Pancreas (tissue), 10 donors: ENCODE data around the gene MBIP. TPM values are rescaled to one million over a fixed set of nuclear protein-coding genes. Genes with fewer than 3 reads are reported as not detected.
A peak's percentile ranks its signal among the peaks of the same experiment; 100 is the strongest.

ENCODE experiments used
- ATAC-seq, 4 donors: fragments of 200-7000 bp; cut with Tn5 transposase; one replicate each; pipeline versions ENCODE4 v1.8.0 to v1.9.1; 2020; ENCODE audit warnings: mild to moderate bottlenecking in 4 of 4, moderate library complexity in 4 of 4
- DNase-seq, 6 donors: peaks; one replicate each; pipeline ENCODE4 v3.0.0-alpha.2; 2020
- FAIRE-seq: peaks from 2 replicates; lab custom pipeline; 2012; peaks lifted over from hg19 to GRCh38; lab: Jason Lieb, UNC
- H3K27ac ChIP-seq, 4 donors: fragments of 200-600 bp; sonication (generic); 1 replicate in 3 of 4; 2 replicates in 1 of 4; pipeline versions ENCODE4 v1.5.0 to v1.8.0; 2020
- H3K27me3 ChIP-seq, 4 donors: fragments of 200-600 bp; one replicate each; pipeline ENCODE4 v1.8.0; 2021
- H3K36me3 ChIP-seq, 3 donors: fragments of 200-600 bp; sonication (generic) in 1 of 3; one replicate each; pipeline versions ENCODE4 v1.5.0 to v1.8.0; 2020 to 2021
- H3K4me1 ChIP-seq, 3 donors: fragments of 200-600 bp; one replicate each; pipeline ENCODE4 v1.8.0; 2021
- H3K4me3 ChIP-seq, 4 donors: fragments of 200-600 bp; sonication (generic) in 2 of 4; one replicate each; pipeline versions ENCODE4 v1.5.0 to v1.8.0; 2020 to 2021
- H3K9me3 ChIP-seq, 4 donors: fragments of 200-600 bp; one replicate each; pipeline ENCODE4 v1.8.0; 2021
- WGBS, 2 donors: extraction: QIAGEN DNeasy Blood & Tissue Kit; methylation state at CpG; one replicate each; pipeline ENCODE4 v1.1.7; 2013; 5-methylcytosine and 5-hydroxymethylcytosine counted together
- intact Hi-C, 3 donors: fragments of 100-400 bp; cut with DNase I; formaldehyde crosslinking; loops; one replicate each; pipeline versions ENCODE4 v1.11.1 to v1.14.2; 2022
- polyA plus RNA-seq, 2 donors: library from polyadenylated mRNA; stranded (reverse); fragments of 200-250 nt; gene quantifications; one replicate each; pipeline ENCODE4 v1.2.3, GENCODE V29; 2013
- total RNA-seq, 6 donors: library from RNA; stranded (reverse); fragmentation: NEBNext Ultra II Directional in 4 of 6; extraction: Animal tissue kit (Norgen Biotek cat#: 25700) in 4 of 6; gene quantifications; one replicate each; pipeline versions ENCODE4 v1.2.1 to v1.2.4, GENCODE V29; 2021 to 2023
- TF ChIP-seq, protein P1 (sequence below), 4 donors: fragments of 200-600 bp; sonication (generic) in 3 of 4; IDR thresholded peaks; one replicate each; pipeline versions ENCODE4 v1.5.0 to v1.8.0; 2021; ENCODE audit warnings: antibody characterized with exemption in 4 of 4
- donor health status: healthy with polysubstance abuse.
- donor health status: DM: no; HTN: no; CAD: no; lungs with moderate emphysema.
- donor health status: DM: no; HTN: no; CAD: no.
- donor health status: control.
- donor health status: control.
- donor health status: Bipolar disorder and iron deficiency.
- donor health status: DM: yes; HTN: yes; CAD: no.
- donor health status: DM: no; HTN: no; CAD: no.
- donor health status: DM: no; HTN: no; CAD: no.
- donor health status: DM: yes; HTN: yes; CAD: no.

Gene MBIP
- total and polyA plus RNA-seq, 8 donors, result 6.0 to 15.0 (median 9.0) TPM

DNA sequence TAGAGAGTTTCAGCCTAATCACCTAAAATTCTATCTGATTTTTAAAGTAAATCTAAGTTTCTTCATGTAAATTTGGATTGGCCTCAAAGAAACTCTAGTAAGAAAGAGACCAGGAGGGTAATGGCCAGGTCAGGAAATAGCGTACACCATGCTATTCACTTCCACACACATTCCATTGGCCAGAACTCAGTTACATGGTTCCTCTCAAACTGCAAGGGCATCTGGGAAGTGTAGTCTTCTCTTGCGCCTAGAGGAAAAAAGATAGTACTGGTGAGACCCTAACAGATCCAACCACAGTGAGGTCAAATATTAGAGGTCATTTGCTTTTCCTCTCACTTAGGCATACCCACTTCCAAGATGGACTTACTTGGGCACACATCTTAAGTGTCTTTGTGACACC lies 39.1 kb downstream of the MBIP start:
- Histone ChIP-seq H3K27me3 (peaks cover 0 to 25% (median 0%) of the 10 kb centered on the region in 4 donors), H3K4me1 (no peaks in the 10 kb centered on the region), H3K4me3 (no peak overlapping the region), H3K9me3 (no peaks in the 10 kb centered on the region), H3K36me3 (no peaks in the 10 kb centered on the region), H3K27ac (no peak overlapping the region)
- 59 to 63% methylated on average over 2 of the region's 2 CpGs for WGBS, 2 donors
- intact Hi-C loops, result no loop called here
- TF ChIP-seq, protein P1, sequence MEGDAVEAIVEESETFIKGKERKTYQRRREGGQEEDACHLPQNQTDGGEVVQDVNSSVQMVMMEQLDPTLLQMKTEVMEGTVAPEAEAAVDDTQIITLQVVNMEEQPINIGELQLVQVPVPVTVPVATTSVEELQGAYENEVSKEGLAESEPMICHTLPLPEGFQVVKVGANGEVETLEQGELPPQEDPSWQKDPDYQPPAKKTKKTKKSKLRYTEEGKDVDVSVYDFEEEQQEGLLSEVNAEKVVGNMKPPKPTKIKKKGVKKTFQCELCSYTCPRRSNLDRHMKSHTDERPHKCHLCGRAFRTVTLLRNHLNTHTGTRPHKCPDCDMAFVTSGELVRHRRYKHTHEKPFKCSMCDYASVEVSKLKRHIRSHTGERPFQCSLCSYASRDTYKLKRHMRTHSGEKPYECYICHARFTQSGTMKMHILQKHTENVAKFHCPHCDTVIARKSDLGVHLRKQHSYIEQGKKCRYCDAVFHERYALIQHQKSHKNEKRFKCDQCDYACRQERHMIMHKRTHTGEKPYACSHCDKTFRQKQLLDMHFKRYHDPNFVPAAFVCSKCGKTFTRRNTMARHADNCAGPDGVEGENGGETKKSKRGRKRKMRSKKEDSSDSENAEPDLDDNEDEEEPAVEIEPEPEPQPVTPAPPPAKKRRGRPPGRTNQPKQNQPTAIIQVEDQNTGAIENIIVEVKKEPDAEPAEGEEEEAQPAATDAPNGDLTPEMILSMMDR (IDR thresholded peaks at IDR 0.05), result no peak
- no peak for DNase-seq
- no peak for FAIRE-seq
- ATAC-seq, result no peak

DNA sequence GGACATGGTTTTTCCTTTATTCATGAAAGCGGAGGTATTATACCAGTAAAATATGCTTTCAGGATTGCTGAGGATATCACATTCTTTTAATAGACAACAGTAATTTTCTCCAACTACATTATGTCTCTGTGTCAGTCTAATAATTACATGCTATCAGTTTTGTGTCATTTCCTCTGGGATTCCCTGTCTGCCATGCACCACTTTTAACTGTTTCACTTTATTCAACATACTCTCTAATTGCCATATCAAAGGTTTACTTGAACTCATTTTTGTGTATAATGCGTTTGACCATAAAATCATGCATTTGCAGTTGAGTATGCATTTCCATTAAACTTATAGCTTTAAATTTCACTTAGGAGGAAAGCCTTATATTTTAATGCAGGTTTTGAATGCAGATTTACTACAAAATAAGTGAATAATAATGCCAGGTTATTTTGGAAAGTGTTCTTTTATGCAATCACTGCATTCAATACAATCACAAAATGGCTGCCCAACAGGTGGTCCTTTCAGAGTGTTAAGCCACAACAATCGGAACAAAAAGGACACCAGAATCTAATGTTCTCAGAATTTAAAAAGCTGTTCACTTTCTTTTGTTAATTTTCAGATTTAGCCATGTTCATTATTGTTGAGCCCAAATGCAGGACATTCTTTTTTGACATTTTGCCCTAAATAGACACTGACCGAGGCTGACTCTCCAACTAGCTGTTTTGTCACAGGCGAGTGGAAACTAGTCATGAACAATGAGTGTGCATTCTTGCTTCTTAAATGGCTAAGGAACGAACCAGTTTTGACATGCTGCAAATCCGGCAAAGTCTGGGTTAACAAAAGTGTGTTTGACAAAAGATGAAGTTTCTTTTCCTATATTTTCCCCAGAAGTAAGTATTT lies 40.9 kb downstream of the MBIP start:
- Histone ChIP-seq H3K36me3 (no peaks in the 10 kb centered on the region), H3K4me1 (no peaks in the 10 kb centered on the region), H3K9me3 (no peaks in the 10 kb centered on the region), H3K27ac (no peak overlapping the region), H3K4me3 (no peak overlapping the region), H3K27me3 (peaks cover 0 to 29% (median 0%) of the 10 kb centered on the region in 4 donors)
- DNase-seq (no peak), ATAC-seq (no peak), FAIRE-seq (no peak)
- intact Hi-C loops, result no loop called here
- 52 to 54% methylated on average over 7 of the region's 7 CpGs for WGBS, 2 donors
- TF ChIP-seq, protein P1 (IDR thresholded peaks at IDR 0.05), result no peak

DNA sequence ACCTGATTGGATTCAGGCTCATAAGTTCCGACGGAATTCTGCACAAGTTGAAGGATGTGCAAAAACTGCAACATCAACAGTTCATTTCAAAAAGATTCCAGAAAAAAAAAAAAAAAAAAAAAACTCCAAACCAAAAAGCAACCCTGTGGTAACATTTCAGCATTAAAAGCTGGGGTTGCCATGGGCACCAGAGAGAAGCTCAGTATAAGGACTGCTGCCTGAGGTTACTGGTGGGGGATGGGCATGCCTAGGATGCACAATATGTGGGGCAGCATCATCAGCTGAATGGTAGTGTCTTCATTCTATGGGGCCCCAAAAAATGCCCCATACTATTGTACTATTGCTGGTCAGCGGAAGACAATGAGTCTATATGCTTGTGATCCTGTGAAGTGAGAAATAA lies 44.7 kb downstream of the MBIP start:
- Histone ChIP-seq H3K27me3 (peaks cover 0 to 46% (median 0%) of the 10 kb centered on the region in 4 donors), H3K4me1 (no peaks in the 10 kb centered on the region), H3K9me3 (no peaks in the 10 kb centered on the region), H3K36me3 (no peaks in the 10 kb centered on the region), H3K27ac (no peak overlapping the region), H3K4me3 (no peak overlapping the region)
- DNase-seq (no peak), FAIRE-seq (no peak), ATAC-seq (no peak)
- 79 to 88% methylated on average over 3 of the region's 3 CpGs for WGBS, 2 donors
- TF ChIP-seq, protein P1 (IDR thresholded peaks at IDR 0.05), result no peak
- intact Hi-C loops, result no loop called here

DNA sequence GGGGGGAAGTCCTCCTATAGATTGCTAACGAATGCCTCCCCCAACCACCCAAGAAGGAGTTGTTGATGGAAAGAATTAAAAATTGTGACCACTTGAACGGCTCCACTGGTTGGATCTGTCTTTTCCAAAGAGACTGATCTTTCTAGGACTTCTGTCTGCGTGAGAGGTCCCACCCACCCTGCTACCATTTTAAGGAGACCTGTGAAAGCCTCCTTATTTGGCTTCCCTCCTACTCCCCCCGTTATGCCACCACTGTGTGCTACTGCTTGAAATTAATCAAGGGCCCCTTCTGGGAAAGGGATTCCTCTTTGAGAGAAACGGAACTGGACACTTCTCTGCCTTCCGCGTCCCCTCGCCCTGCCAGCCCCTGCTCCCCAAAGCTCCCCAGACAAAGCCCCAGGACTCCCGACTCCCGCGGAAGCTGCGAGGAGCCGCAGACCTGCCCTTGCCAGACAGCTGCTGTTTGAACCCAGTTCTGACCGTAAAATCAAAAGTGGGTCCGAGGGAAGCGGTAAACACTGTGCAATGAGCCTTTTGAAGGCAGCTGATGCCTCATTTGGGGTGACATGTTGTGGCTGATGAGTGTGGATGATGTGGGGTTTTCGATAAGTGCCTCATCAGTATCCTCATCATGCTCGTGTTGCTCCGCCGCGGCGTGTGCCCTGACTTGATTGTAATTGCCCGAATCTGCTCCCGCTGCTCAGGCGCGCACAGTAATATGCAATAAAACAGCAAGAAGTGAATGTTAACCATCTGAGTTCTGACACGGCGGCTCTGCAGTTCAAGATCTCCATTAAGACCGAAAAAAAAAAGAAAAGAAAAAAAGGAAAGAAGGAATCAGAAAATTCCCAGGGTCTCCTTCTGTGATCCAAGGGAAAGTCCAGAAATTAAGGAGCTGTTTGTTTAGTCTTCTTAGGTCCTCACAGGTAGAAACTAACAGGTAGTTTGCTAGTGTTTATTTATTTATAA lies 48.2 kb downstream of the MBIP start:
- TF ChIP-seq, protein P1 (IDR thresholded peaks at IDR 0.05), result no peak
- intact Hi-C loops, result no loop called here
- Histone ChIP-seq H3K27me3 (peaks cover 0 to 30% (median 0%) of the 10 kb centered on the region in 4 donors), H3K9me3 (no peaks in the 10 kb centered on the region), H3K4me1 (no peaks in the 10 kb centered on the region), H3K4me3 (peak overlapping the region in 2 of 4 donors; percentile 17 to 38), H3K27ac (no peak overlapping the region), H3K36me3 (no peaks in the 10 kb centered on the region)
- ATAC-seq (peak in 3 of 4 donors; percentile 49 to 54 (median 49)), FAIRE-seq (no peak), DNase-seq (peak in 2 of 6 donors; percentile 35 to 55)
- 6 to 7% methylated on average over 29 of the region's 29 CpGs for WGBS, 2 donors
